Measurements from ENCODE around the gene SPRED2.

- TF ChIP-seq, protein P1, sequence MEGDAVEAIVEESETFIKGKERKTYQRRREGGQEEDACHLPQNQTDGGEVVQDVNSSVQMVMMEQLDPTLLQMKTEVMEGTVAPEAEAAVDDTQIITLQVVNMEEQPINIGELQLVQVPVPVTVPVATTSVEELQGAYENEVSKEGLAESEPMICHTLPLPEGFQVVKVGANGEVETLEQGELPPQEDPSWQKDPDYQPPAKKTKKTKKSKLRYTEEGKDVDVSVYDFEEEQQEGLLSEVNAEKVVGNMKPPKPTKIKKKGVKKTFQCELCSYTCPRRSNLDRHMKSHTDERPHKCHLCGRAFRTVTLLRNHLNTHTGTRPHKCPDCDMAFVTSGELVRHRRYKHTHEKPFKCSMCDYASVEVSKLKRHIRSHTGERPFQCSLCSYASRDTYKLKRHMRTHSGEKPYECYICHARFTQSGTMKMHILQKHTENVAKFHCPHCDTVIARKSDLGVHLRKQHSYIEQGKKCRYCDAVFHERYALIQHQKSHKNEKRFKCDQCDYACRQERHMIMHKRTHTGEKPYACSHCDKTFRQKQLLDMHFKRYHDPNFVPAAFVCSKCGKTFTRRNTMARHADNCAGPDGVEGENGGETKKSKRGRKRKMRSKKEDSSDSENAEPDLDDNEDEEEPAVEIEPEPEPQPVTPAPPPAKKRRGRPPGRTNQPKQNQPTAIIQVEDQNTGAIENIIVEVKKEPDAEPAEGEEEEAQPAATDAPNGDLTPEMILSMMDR (IDR thresholded peaks at IDR 0.05): no peak
- TF ChIP-seq EP300 (IDR thresholded peaks at IDR 0.05): no peak
- no peak for TF ChIP-seq POLR2A (IDR thresholded peaks at IDR 0.05)
These were observed 134.3 kb downstream of the SPRED2 start for GRCh38 chr2:65298089-65298488.

All from tibial nerve (tissue), 4 donors.